Liver (tissue), 3 donors: ENCODE results near the gene CSF3R.

Experiments used
- GABPA ChIP-seq, 2 donors: IDR thresholded peaks in 1 of 2; conservative IDR thresholded peaks in 1 of 2; 2 replicates each; pipeline ENCODE4 v1.6.1; 2016; ENCODE audit warnings: antibody characterized with exemption in 2 of 2, mild to moderate bottlenecking in 1 of 2, moderate library complexity in 1 of 2
- RXRA ChIP-seq, 2 donors: IDR thresholded peaks; 2 replicates each; pipeline ENCODE4 v1.6.1; 2017 to 2018; ENCODE audit warnings: antibody characterized with exemption in 2 of 2, mild to moderate bottlenecking in 1 of 2
- SP1 ChIP-seq: IDR thresholded peaks from 2 replicates; pipeline ENCODE4 v1.6.1; 2018; ENCODE audit warnings: antibody characterized with exemption, mild to moderate bottlenecking
- TAF1 ChIP-seq: conservative IDR thresholded peaks from 2 replicates; pipeline ENCODE4 v1.6.1; 2016; ENCODE audit warnings: antibody characterized with exemption, mild to moderate bottlenecking
- TF ChIP-seq, protein P1 (sequence below): fragments of 150-350 bp; IDR thresholded peaks from 2 replicates; pipeline ENCODE4 v1.5.1; 2017; ENCODE audit warnings: improper control_type of control experiment, low read depth, low read length; ENCODE audit not compliant: missing input control
- TF ChIP-seq, protein P2 (sequence below): IDR thresholded peaks from 2 replicates; pipeline ENCODE4 v1.6.1; 2016; ENCODE audit warnings: antibody characterized with exemption
- TF ChIP-seq, protein P3 (sequence below): IDR thresholded peaks from 2 replicates; pipeline ENCODE4 v1.6.1; 2016; ENCODE audit warnings: antibody characterized with exemption
- donor health status: healthy.
- donor health status: healthy.

DNA sequence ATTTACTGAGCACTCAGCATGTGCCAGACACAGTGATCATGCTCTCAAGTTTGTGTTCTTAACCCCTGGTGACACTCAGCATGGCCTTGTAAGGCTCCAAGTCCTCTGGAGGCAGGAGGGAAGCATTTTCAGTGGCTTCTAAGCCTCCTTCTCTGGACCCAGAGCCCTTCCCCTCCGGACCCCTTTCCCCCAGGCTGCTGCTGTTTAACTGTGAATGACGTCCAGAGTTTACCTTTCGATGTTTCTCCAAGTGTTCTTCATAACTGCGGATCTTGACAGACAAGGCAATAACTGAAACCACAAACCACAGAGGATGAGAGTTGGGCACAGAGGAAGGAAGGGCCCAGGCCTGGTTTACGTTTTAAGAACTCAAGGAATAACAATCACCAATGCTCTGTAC lies 25.0 kb downstream of the CSF3R start:
- TF ChIP-seq, protein P1, sequence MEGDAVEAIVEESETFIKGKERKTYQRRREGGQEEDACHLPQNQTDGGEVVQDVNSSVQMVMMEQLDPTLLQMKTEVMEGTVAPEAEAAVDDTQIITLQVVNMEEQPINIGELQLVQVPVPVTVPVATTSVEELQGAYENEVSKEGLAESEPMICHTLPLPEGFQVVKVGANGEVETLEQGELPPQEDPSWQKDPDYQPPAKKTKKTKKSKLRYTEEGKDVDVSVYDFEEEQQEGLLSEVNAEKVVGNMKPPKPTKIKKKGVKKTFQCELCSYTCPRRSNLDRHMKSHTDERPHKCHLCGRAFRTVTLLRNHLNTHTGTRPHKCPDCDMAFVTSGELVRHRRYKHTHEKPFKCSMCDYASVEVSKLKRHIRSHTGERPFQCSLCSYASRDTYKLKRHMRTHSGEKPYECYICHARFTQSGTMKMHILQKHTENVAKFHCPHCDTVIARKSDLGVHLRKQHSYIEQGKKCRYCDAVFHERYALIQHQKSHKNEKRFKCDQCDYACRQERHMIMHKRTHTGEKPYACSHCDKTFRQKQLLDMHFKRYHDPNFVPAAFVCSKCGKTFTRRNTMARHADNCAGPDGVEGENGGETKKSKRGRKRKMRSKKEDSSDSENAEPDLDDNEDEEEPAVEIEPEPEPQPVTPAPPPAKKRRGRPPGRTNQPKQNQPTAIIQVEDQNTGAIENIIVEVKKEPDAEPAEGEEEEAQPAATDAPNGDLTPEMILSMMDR = no peak
- TF ChIP-seq TAF1 = no peak
- TF ChIP-seq RXRA (IDR thresholded peaks at IDR 0.05) = no peak
- TF ChIP-seq, protein P2, sequence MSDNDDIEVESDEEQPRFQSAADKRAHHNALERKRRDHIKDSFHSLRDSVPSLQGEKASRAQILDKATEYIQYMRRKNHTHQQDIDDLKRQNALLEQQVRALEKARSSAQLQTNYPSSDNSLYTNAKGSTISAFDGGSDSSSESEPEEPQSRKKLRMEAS = no peak
- no peak for TF ChIP-seq GABPA (IDR thresholded peaks at IDR 0.05 in 1 of 2, conservative IDR thresholded peaks at IDR 0.05 in 1 of 2)
- no peak for TF ChIP-seq SP1
- TF ChIP-seq, protein P3, sequence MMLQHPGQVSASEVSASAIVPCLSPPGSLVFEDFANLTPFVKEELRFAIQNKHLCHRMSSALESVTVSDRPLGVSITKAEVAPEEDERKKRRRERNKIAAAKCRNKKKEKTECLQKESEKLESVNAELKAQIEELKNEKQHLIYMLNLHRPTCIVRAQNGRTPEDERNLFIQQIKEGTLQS = no peak
